Fibroblast of skin of left biceps (primary cell): Measurements from ENCODE around the gene AHR.
"Not testable (repeated sequence)": the region's sequence is repeated elsewhere in the genome, so short reads cannot be mapped to it uniquely, and the experiment has no call there.

Experiments
- DNase-seq, 2 experiments: peaks; one replicate each; pipeline ENCODE4 v3.0.0-alpha.2; 2013; ENCODE audit warnings: low read depth in 2 of 2

Gene AHR

GRCh38 chr7:17376595-17376994 is 78.1 kb downstream of the AHR start:
- DNase-seq: no peak

- peak; percentile 73 to 76 for DNase-seq
These were observed 82.5 kb downstream of the AHR start for GRCh38 chr7:17380736-17381662.

GRCh38 chr7:17382408-17383354 is 84.2 kb downstream of the AHR start:
- not testable (repeated sequence) for DNase-seq

- DNase-seq: no peak
These were observed 85.9 kb downstream of the AHR start for GRCh38 chr7:17384400-17384799.

- DNase-seq: no peak
These were observed 87.2 kb downstream of the AHR start for GRCh38 chr7:17385612-17386011.

- no peak for DNase-seq
These were observed 91.9 kb downstream of the AHR start for GRCh38 chr7:17390392-17390791.

- no peak for DNase-seq
These were observed 92.9 kb downstream of the AHR start for GRCh38 chr7:17391366-17391765.

GRCh38 chr7:17392846-17393245 is 94.4 kb downstream of the AHR start:
- peak; percentile 86 to 89 for DNase-seq

GRCh38 chr7:17394563-17394962 is 96.1 kb downstream of the AHR start:
- DNase-seq: not testable (repeated sequence)
